Brain microvascular endothelial cell (primary cell): ENCODE data around the gene ASIC1.

Experiments
- DNase-seq: peaks from one replicate; pipeline ENCODE4 v3.0.0-alpha.2; 2020
- H3K27ac ChIP-seq: fragments of 250-450 bp; sonication (Bioruptor Pico); 2 replicates; pipeline ENCODE4 v1.5.1; 2020; ENCODE audit warnings: mild to moderate bottlenecking, moderate library complexity
- H3K27me3 ChIP-seq: fragments of 250-450 bp; sonication (Bioruptor Pico); replicated peaks from 2 replicates; pipeline ENCODE4 v1.5.1; 2020; ENCODE audit warnings: mild to moderate bottlenecking
- H3K36me3 ChIP-seq: fragments of 250-450 bp; sonication (Bioruptor Pico); replicated peaks from 2 replicates; pipeline ENCODE4 v1.5.1; 2020; ENCODE audit warnings: mild to moderate bottlenecking
- H3K4me3 ChIP-seq: 2 replicates; pipeline ENCODE4 v1.5.1; 2011; ENCODE audit warnings: low read depth, mild to moderate bottlenecking, control low read depth, low read length, moderate library complexity
- in situ Hi-C: cut with HindIII; loops from 2 replicates; pipeline ENCODE4 v1.10.0; 2017; ENCODE audit warnings: low sequenced_read_pairs, low pct_ligation_motif_present
- TF ChIP-seq, protein P1 (sequence below): IDR thresholded peaks from 2 replicates; pipeline ENCODE4 v1.5.1; 2011; ENCODE audit warnings: low read depth, mild to moderate bottlenecking, moderate library complexity, low read length, control low read depth, inconsistent platforms; ENCODE audit errors: missing control alignments

ASIC1 gene

DNA sequence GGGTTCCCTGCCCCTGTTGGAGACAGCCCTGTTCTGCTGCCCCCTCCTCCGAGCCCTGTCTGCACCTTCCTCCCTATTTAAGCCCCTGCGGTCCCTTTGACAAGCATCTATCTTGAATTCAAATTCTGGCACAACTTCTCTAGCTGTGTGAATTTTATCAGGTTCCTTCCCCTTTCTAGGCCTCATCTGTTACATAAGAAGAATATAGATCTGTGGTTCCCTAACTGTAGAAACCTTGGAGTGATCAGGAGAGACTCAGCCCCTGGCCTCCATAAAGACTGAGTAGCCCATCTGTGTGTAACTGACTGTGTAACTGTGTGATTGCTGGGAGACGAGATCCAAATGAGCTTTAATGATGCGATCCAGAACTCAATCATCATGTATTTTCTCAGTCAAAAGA lies 19.1 kb upstream of the ASIC1 start:
- Histone ChIP-seq H3K27me3 (no peaks in the 10 kb centered on the region), H3K4me3 (no peak overlapping the region), H3K36me3 (no peaks in the 10 kb centered on the region), H3K27ac (no peak overlapping the region)
- in situ Hi-C loops = no loop called here
- DNase-seq = no peak
- TF ChIP-seq, protein P1, sequence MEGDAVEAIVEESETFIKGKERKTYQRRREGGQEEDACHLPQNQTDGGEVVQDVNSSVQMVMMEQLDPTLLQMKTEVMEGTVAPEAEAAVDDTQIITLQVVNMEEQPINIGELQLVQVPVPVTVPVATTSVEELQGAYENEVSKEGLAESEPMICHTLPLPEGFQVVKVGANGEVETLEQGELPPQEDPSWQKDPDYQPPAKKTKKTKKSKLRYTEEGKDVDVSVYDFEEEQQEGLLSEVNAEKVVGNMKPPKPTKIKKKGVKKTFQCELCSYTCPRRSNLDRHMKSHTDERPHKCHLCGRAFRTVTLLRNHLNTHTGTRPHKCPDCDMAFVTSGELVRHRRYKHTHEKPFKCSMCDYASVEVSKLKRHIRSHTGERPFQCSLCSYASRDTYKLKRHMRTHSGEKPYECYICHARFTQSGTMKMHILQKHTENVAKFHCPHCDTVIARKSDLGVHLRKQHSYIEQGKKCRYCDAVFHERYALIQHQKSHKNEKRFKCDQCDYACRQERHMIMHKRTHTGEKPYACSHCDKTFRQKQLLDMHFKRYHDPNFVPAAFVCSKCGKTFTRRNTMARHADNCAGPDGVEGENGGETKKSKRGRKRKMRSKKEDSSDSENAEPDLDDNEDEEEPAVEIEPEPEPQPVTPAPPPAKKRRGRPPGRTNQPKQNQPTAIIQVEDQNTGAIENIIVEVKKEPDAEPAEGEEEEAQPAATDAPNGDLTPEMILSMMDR = no peak

DNA sequence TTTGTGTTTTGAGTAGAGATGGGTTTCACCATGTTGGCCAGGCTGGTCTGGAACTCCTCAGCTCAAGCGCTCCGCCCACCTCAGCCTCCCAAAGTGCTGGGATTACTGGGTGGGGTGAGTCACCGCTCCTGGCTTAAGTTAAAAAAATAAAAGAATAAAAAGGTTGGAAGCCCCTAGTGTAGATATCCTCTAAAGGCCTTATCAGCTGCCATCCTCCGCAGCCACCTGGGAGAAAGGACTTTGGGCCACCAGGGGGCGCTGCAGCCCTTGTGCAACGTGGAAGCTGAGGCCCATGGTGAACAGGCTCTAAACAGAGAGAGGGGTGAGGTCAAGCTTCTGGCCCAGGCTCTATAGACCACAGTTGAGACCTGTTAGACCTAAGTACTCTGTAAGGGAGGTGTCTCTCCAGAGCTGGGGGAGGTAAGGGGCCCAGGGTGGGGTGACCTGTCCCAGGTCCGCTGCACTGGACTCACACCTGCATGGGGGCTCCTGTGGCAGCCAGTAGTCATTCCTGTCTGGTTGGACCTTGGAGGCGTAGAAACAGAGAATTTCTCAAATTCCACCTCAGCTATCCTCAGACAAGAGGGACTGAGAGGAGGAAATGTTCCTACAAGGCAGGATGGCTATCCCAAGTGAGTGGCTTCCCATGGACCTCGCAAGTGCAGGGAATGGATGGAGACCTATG lies 18.1 kb upstream of the ASIC1 start:
- Histone ChIP-seq H3K27me3 (no peaks in the 10 kb centered on the region), H3K36me3 (no peaks in the 10 kb centered on the region), H3K4me3 (no peak overlapping the region), H3K27ac (no peak overlapping the region)
- TF ChIP-seq, protein P1 = peak; percentile 96
- DNase-seq = peak; percentile 74
- in situ Hi-C loops = no loop called here

DNA sequence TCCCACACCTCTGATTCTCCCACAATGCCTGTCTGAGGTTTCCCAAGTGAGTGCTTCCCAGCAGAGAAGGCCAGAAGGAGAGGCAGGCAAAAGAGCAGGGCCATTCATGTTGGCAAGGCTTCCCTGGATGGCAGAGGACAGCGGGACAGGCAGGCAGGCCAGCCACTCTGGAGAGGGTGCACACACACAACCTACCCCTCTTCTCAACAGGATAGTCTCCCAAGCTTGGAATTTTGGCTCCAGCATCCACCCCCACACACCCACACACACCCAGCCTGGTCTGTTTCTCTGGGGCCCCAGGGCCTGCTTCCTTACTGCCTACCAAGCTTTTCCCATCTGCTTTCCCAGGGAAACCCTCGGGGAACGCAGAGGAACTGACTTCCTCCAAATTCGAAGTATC lies 16.7 kb upstream of the ASIC1 start:
- TF ChIP-seq, protein P1 = no peak
- Histone ChIP-seq H3K27me3 (no peaks in the 10 kb centered on the region), H3K27ac (no peak overlapping the region), H3K36me3 (no peaks in the 10 kb centered on the region), H3K4me3 (no peak overlapping the region)
- DNase-seq = no peak
- in situ Hi-C loops = no loop called here

DNA sequence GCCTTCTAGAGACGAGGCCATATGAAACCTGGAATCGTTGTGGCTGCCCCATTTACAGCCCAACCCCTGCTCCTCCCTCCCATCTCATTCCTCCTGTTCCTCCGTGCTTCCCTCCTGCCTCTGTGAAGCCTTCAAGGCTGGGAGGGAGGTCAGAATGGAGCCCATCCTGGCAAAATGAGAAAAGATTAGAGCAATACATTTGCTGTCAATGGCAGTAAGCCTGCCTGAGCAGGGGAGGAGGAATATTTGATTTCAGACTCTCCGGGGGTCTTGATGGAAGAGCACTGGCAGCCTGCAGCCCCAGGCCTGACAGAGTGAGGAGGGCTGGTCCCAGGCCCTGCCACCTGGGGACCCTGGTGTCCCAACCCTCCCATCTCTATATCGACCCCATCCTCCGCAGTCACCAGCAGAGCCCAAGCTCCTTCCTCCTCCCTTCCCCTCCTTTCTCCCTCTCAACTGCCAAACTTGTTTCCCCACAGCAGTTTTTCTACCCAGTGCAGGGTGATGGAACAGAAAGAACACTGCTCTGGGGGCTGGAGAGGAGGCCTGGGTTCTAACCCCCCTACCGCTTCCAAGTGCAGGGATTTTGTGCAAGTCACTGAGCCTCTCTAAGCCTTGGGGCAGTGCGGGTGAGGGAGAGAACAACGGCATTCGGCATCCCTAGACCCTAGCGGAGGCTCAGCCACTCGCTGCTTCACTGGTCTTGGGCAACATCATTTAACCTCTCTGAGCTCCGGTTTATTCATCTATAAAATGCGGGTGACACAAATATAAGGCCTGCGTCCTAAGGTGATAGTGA lies 16.1 kb upstream of the ASIC1 start:
- no peak overlapping the region for H3K4me3 ChIP-seq
- in situ Hi-C loops = no loop called here
- no peaks in the 10 kb centered on the region for H3K27me3 ChIP-seq
- no peak overlapping the region for H3K27ac ChIP-seq
- no peaks in the 10 kb centered on the region for H3K36me3 ChIP-seq
- DNase-seq = no peak
- TF ChIP-seq, protein P1 = no peak

DNA sequence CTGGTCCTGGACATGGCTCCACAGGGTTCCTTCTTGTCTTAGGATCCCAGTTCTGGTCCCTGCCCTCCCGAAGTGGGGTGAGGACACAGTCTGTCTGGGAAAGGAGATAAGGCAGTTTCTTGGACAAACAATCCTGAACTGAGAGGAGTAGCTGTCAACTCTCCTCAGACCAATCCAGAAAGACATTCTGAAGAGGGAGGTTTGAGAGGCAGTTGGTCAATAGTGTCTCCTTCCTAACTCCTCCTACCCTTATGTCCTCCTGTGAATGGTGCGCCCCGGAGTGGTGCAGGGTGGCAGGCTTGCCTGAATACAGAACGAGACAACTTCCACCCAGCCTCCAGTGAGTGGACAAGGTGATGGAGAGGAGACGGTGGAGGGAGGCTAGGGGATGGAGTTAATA lies 15.4 kb upstream of the ASIC1 start:
- Histone ChIP-seq H3K27me3 (no peaks in the 10 kb centered on the region), H3K27ac (no peak overlapping the region), H3K4me3 (no peak overlapping the region), H3K36me3 (no peaks in the 10 kb centered on the region)
- in situ Hi-C loops = no loop called here
- TF ChIP-seq, protein P1 = no peak
- no peak for DNase-seq

DNA sequence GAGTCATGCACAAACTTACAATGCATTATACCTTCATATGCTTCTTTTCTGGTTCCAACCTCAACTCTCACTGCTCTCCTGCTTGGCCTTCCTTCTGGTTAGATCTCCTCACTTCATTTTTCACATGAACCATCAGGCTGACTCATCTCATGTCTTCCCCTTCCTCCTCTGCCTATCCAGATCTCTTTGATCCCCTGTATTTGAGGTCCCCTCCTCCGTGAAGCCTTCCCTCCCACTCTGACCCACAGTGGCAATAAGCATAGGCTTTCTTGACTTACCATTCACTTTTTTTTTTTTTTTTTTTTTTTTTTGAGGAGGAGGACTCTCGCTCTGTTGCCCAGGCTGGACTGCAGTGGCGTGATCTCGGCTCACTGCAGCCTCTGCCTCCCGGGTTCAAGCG lies 14.7 kb upstream of the ASIC1 start:
- no peak for DNase-seq
- TF ChIP-seq, protein P1 = no peak
- in situ Hi-C loops = no loop called here

More for the DNA sequence above, 14.7 kb upstream of the ASIC1 start:
- H3K27me3 ChIP-seq = no peaks in the 10 kb centered on the region
- H3K36me3 ChIP-seq = no peaks in the 10 kb centered on the region
- no peak overlapping the region for H3K4me3 ChIP-seq
- H3K27ac ChIP-seq = no peak overlapping the region
